Measurements from ENCODE around the gene XIST.

DNA sequence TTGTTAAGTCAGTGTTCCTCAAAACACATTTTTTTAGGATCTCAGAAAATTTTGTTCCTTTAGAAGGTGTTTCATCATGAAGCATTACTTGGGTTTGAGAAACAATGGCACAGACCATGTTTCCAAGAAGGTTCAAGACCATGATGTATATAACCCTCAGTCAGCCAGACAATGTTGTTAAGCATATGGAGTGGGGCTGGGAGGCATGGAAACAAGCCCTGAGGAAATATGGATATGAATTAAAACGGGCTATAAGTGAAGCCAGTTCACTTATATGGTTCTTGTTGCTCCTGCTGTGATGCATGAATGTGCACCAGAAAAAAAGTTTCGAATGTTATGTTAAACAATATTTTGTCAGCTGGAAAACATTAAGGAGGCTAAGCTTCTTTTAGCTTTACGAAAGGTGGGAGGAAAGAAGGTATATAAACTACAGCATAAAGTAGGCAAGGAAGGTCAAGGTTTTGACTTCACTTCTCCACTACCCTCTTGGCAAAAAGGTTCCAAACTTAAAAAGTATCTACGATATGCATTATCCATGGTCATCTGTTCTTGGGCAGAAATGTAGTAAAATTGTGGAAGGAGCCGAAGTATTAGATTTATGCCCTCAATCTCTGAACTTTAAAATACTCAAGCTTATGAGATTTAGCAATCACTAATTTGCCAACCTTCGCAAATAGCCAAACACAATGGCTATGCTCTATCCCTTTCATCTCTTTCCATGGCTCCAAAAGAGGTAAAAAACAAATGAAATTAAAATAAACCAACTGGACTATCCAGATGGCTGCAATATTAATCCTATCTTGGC, 12.2 kb downstream of the XIST start:
- TF ChIP-seq, protein P1, sequence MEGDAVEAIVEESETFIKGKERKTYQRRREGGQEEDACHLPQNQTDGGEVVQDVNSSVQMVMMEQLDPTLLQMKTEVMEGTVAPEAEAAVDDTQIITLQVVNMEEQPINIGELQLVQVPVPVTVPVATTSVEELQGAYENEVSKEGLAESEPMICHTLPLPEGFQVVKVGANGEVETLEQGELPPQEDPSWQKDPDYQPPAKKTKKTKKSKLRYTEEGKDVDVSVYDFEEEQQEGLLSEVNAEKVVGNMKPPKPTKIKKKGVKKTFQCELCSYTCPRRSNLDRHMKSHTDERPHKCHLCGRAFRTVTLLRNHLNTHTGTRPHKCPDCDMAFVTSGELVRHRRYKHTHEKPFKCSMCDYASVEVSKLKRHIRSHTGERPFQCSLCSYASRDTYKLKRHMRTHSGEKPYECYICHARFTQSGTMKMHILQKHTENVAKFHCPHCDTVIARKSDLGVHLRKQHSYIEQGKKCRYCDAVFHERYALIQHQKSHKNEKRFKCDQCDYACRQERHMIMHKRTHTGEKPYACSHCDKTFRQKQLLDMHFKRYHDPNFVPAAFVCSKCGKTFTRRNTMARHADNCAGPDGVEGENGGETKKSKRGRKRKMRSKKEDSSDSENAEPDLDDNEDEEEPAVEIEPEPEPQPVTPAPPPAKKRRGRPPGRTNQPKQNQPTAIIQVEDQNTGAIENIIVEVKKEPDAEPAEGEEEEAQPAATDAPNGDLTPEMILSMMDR (IDR thresholded peaks at IDR 0.05; ENCODE audit: borderline replicate concordance, extremely low read depth, low read length, poor library complexity, severe bottlenecking), result no peak
- no peak for TF ChIP-seq EZH2 (IDR thresholded peaks at IDR 0.05; ENCODE audit: borderline replicate concordance, low read depth, low read length, severe bottlenecking)
